Iris pigment epithelial cell (primary cell): ENCODE measurements around the gene ADAMTS14.
A peak's percentile ranks its signal among the peaks of the same experiment; 100 is the strongest.
"Not testable (repeated sequence)": the region's sequence is repeated elsewhere in the genome, so short reads cannot be mapped to it uniquely, and the experiment has no call there.

Experiments
- DNase-seq: peaks from one replicate; pipeline ENCODE4 v3.0.0-alpha.2; 2011; ENCODE audit warnings: low read depth

The ADAMTS14 gene

GRCh38 chr10:70753841-70754621, 81.7 kb downstream of the ADAMTS14 start:
- peak; percentile 61 for DNase-seq

- DNase-seq, result peak; percentile 68
These were observed 84.5 kb downstream of the ADAMTS14 start for GRCh38 chr10:70756700-70757360.

- DNase-seq, result no peak
These were observed 85.5 kb downstream of the ADAMTS14 start for GRCh38 chr10:70757856-70758255.

GRCh38 chr10:70758757-70759514, 86.6 kb downstream of the ADAMTS14 start:
- DNase-seq, result peak; percentile 62

- no peak for DNase-seq
These were observed 87.5 kb downstream of the ADAMTS14 start for GRCh38 chr10:70759781-70760180.

- no peak for DNase-seq
These were observed 88.0 kb downstream of the ADAMTS14 start for GRCh38 chr10:70760271-70760787.

- peak; percentile 20 for DNase-seq
These were observed 88.8 kb downstream of the ADAMTS14 start for GRCh38 chr10:70761031-70761601.

- DNase-seq, result no peak
These were observed 89.5 kb downstream of the ADAMTS14 start for GRCh38 chr10:70761727-70762350.

GRCh38 chr10:70762441-70763175, 90.3 kb downstream of the ADAMTS14 start:
- no peak for DNase-seq

- DNase-seq, result no peak
These were observed 91.3 kb downstream of the ADAMTS14 start for GRCh38 chr10:70763567-70763966.

- no peak for DNase-seq
These were observed 93.7 kb downstream of the ADAMTS14 start for GRCh38 chr10:70765794-70766594.

GRCh38 chr10:70768026-70768685, 95.8 kb downstream of the ADAMTS14 start:
- DNase-seq, result not testable (repeated sequence)

- DNase-seq, result no peak
These were observed 96.8 kb downstream of the ADAMTS14 start for GRCh38 chr10:70769121-70769520.

- DNase-seq, result no peak
These were observed 97.7 kb downstream of the ADAMTS14 start for GRCh38 chr10:70770001-70770400.

GRCh38 chr10:70770516-70770915, 98.2 kb downstream of the ADAMTS14 start:
- DNase-seq, result not testable (repeated sequence)

GRCh38 chr10:70771311-70772194, 99.2 kb downstream of the ADAMTS14 start:
- no peak for DNase-seq

GRCh38 chr10:70772627-70773026, 100.3 kb downstream of the ADAMTS14 start:
- DNase-seq, result no peak

- no peak for DNase-seq
These were observed 101.2 kb downstream of the ADAMTS14 start for GRCh38 chr10:70773461-70773860.
